B cell (primary cell): Measurements from ENCODE around the gene AMMECR1L. TPM values are rescaled to one million over a fixed set of nuclear protein-coding genes. Genes with fewer than 3 reads are reported as not detected.
A peak's percentile ranks its signal among the peaks of the same experiment; 100 is the strongest.

Source experiments
- ATAC-seq: fragments of 200-7000 bp; cut with Tn5 transposase; one replicate; pipeline ENCODE4 v1.10.0; 2021; ENCODE audit warnings: low read depth, mild to moderate bottlenecking, moderate number of reproducible peaks, moderate library complexity
- CTCF ChIA-PET: fragments of 350-600 bp; sonication (Branson Sonifier 250); formaldehyde crosslinking; loops from one replicate; lab custom pipeline; 2021; ENCODE audit warnings: antibody characterized with exemption, inconsistent platforms; lab: Charles Lee
- POLR2A ChIA-PET: fragments of 350-600 bp; sonication (Branson Sonifier 250); formaldehyde crosslinking; loops from one replicate; lab custom pipeline; 2021; ENCODE audit warnings: antibody characterized with exemption; lab: Charles Lee
- DNase-seq: peaks from one replicate; pipeline ENCODE4 v3.0.0; 2013
- H2AFZ ChIP-seq: 2 replicates; pipeline ENCODE4 v1.6.1; 2012; ENCODE audit warnings: mild to moderate bottlenecking, low read depth, low read length; ENCODE audit not compliant: insufficient read depth, poor library complexity, severe bottlenecking
- H3K27ac ChIP-seq, 2 donors: 1 replicate in 1 of 2; 2 replicates in 1 of 2; pipeline ENCODE4 v1.5.1; 2012 to 2013; ENCODE audit warnings: low read length in 2 of 2, mild to moderate bottlenecking in 2 of 2, moderate library complexity in 1 of 2
- H3K27me3 ChIP-seq, 4 experiments: fragments of 200-600 bp in 1 of 4; sonication (generic) in 1 of 4; replicated peaks in 1 of 4; 1 replicate in 2 of 4; 2 replicates in 2 of 4; pipeline versions ENCODE4 v1.6.1 to v1.7.0; 2013 to 2016; ENCODE audit warnings: low read length in 3 of 4, mild to moderate bottlenecking in 2 of 4, mixed read lengths in 1 of 4, moderate library complexity in 1 of 4; ENCODE audit not compliant: insufficient read depth in 4 of 4, control insufficient read depth in 3 of 4; ENCODE audit errors: control extremely low read depth in 1 of 4
- H3K36me3 ChIP-seq, 2 experiments: replicated peaks in 1 of 2; 1 replicate in 1 of 2; 2 replicates in 1 of 2; pipeline versions ENCODE4 v1.6.1 to v1.7.1; 2013; ENCODE audit warnings: low read length in 1 of 2; ENCODE audit not compliant: insufficient read depth in 2 of 2, control insufficient read depth in 1 of 2; ENCODE audit errors: control extremely low read depth in 1 of 2, extremely low read depth in 1 of 2
- H3K4me1 ChIP-seq, 2 donors: fragments of 200-600 bp in 1 of 2; sonication (generic) in 1 of 2; 1 replicate in 1 of 2; 2 replicates in 1 of 2; pipeline versions ENCODE4 v1.5.1 to v1.6.1; 2013 to 2017; ENCODE audit warnings: low read length in 2 of 2; ENCODE audit not compliant: control insufficient read depth in 2 of 2, insufficient read depth in 2 of 2
- H3K4me2 ChIP-seq: replicated peaks from 2 replicates; pipeline ENCODE3; 2012; ENCODE audit warnings: mild to moderate bottlenecking, low read depth, low read length; ENCODE audit not compliant: poor library complexity, severe bottlenecking
- H3K4me3 ChIP-seq, 5 experiments: fragments of 200-600 bp in 1 of 5; sonication (generic) in 1 of 5; 1 replicate in 3 of 5; 2 replicates in 2 of 5; pipeline versions ENCODE4 v1.5.1 to v1.7.0; 2011 to 2016; ENCODE audit warnings: low read length in 4 of 5, mild to moderate bottlenecking in 4 of 5, low read depth in 2 of 5, control low read depth in 1 of 5, moderate library complexity in 1 of 5; ENCODE audit not compliant: insufficient read depth in 1 of 5; ENCODE audit errors: control extremely low read depth in 1 of 5, extremely low read depth in 1 of 5
- H3K79me2 ChIP-seq: fragments of 200-600 bp; sonication (generic); one replicate; pipeline ENCODE4 v1.6.0; 2016; ENCODE audit warnings: low read length; ENCODE audit not compliant: control insufficient read depth, insufficient read depth
- H3K9ac ChIP-seq: fragments of 200-600 bp; sonication (generic); 2 replicates; pipeline ENCODE4 v1.6.1; 2017; ENCODE audit warnings: mild to moderate bottlenecking, low read length, moderate library complexity
- H3K9me3 ChIP-seq, 3 donors: one replicate each; pipeline versions ENCODE4 v1.6.1 to v1.7.1; 2013; ENCODE audit warnings: low read length in 2 of 3; ENCODE audit not compliant: control insufficient read depth in 2 of 3, insufficient read depth in 1 of 3; ENCODE audit errors: control extremely low read depth in 1 of 3
- H4K20me1 ChIP-seq: 2 replicates; pipeline ENCODE4 v1.6.0; 2012; ENCODE audit warnings: mild to moderate bottlenecking, low read length; ENCODE audit not compliant: insufficient read depth, control insufficient read depth, poor library complexity, severe bottlenecking
- H3K27ac Mint-ChIP-seq: one replicate; pipeline ENCODE4 v1.8.0; 2021; ENCODE audit warnings: mixed read lengths
- H3K27me3 Mint-ChIP-seq: one replicate; pipeline ENCODE4 v1.8.0; 2021; ENCODE audit warnings: mixed read lengths
- H3K4me1 Mint-ChIP-seq: one replicate; pipeline ENCODE4 v1.8.0; 2021; ENCODE audit warnings: mixed read lengths
- H3K4me3 Mint-ChIP-seq: one replicate; pipeline ENCODE4 v1.8.0; 2021; ENCODE audit warnings: mixed read lengths
- H3K9me3 Mint-ChIP-seq: one replicate; pipeline ENCODE4 v1.8.0; 2022; ENCODE audit warnings: mixed read lengths; ENCODE audit not compliant: insufficient read depth
- CTCF ChIP-seq: fragments of 200-600 bp; IDR thresholded peaks from one replicate; pipeline ENCODE4 v1.8.0; 2022; ENCODE audit warnings: antibody characterized with exemption, mild to moderate bottlenecking
- EZH2 ChIP-seq: IDR thresholded peaks from 2 replicates; pipeline ENCODE4 v1.6.1; 2012; ENCODE audit warnings: borderline replicate concordance, low read depth, mild to moderate bottlenecking, moderate library complexity, low read length; ENCODE audit not compliant: insufficient read depth, poor library complexity, severe bottlenecking
- WGBS: methylation state at CpG from one replicate; pipeline ENCODE4 v1.1.5; 2013; ENCODE audit warnings: missing lambda C conversion rate; ENCODE audit not compliant: insufficient coverage; 5-methylcytosine and 5-hydroxymethylcytosine counted together
- intact Hi-C: fragments of 100-400 bp; cut with micrococcal nuclease; formaldehyde crosslinking; loops from one replicate; pipeline ENCODE4 v1.10.0; 2022
- polyA plus RNA-seq: library from polyadenylated mRNA; depleted of rRNA; stranded (reverse); fragments of >200 nt; gene quantifications from 2 replicates; pipeline ENCODE4 v1.2.3, GENCODE V29; 2012
- total RNA-seq, 2 donors: library from RNA; stranded (reverse); fragments of 120-200 nt in 1 of 2; gene quantifications; 1 replicate in 1 of 2; 2 replicates in 1 of 2; pipeline versions ENCODE4 v1.2.3 to v1.2.4, GENCODE V29; 2013 to 2022

AMMECR1L gene
- total and polyA plus RNA-seq, 2 donors (not counting 1 experiment from before 2014, with no cell fraction given), result 8.3 to 15.2 TPM

DNA sequence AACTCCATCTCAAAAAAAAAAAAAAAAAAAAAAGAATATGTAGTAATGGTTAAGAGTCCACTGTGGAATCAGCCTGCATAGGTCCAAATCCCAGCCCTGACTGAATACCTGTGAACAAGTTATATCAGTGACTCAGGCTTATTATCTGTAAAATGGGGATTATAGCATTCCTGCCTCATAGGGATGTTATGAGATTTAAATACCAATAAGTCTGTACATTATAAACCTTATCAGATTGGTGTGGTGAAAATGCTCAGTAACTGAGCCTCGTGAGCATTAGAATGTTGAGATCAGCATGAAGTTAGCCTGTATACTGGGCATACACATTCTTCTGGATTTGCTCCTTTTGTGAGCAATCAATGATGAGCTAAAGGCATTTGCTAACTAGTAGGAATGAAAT lies 3.0 kb upstream of the AMMECR1L start:
- Mint-ChIP-seq H3K27me3 (no peaks in the 10 kb centered on the region), H3K4me1 (peaks cover 20% of the 10 kb centered on the region), H3K4me3 (no peak overlapping the region), H3K9me3 (no peaks in the 10 kb centered on the region), H3K27ac (no peak overlapping the region)
- Histone ChIP-seq H3K79me2 (peaks cover 24% of the 10 kb centered on the region), H3K36me3 (peaks cover 0 to 1% of the 10 kb centered on the region in 2 experiments), H3K9me3 (no peaks in the 10 kb centered on the region), H3K27ac (no peak overlapping the region), H4K20me1 (peaks cover 10% of the 10 kb centered on the region), H2AFZ (no peak overlapping the region), H3K4me3 (no peak overlapping the region), H3K4me1 (peaks cover 15 to 21% of the 10 kb centered on the region in 2 donors), H3K4me2 (no peak overlapping the region), H3K9ac (no peak overlapping the region), H3K27me3 (no peaks in the 10 kb centered on the region)
- WGBS, result no CpG with 5 or more reads among the region's 1 CpG
- ChIA-PET POLR2A (interaction anchor here (0.6 kb wide), 1 partner anchor 29 kb away, joined by 15 read pairs; no protein-coding TSS in a partner anchor), CTCF (interaction anchor here (0.6 kb wide), 1 partner anchor 188 kb away, joined by 4 read pairs; the partner anchor contains the start of gene SFT2D3)
- DNase-seq (no peak), ATAC-seq (no peak)
- intact Hi-C loops, result no loop called here
- TF ChIP-seq EZH2, result no peak
- no peak for TF ChIP-seq CTCF

- H3K27me3 ChIP-seq, result no peaks in the 10 kb centered on the region
- WGBS, result no CpG with 5 or more reads among the region's 1 CpG
- ChIA-PET CTCF (no interaction called here), POLR2A (no interaction called here)
- intact Hi-C loops, result loop anchor here (2.0 kb wide), 2 partner anchors 141 to 203 kb away; partner anchors contain the start of genes SAP130 and UGGT1
- no peak overlapping the region for H3K9ac ChIP-seq
- ATAC-seq (no peak), DNase-seq (no peak)
- peaks cover 33% of the 10 kb centered on the region for H3K79me2 ChIP-seq
- no peak overlapping the region for H3K4me3 ChIP-seq
- H3K4me1 Mint-ChIP-seq, result peaks cover 24% of the 10 kb centered on the region
- no peak overlapping the region for H2AFZ ChIP-seq
- peaks cover 12% of the 10 kb centered on the region for H4K20me1 ChIP-seq
- H3K36me3 ChIP-seq, result peaks cover 0 to 1% of the 10 kb centered on the region in 2 experiments
- H3K27ac Mint-ChIP-seq, result no peak overlapping the region
- peaks cover 15 to 21% of the 10 kb centered on the region in 2 donors for H3K4me1 ChIP-seq
- H3K4me2 ChIP-seq, result peak overlapping the region; percentile 33
- H3K9me3 ChIP-seq, result no peaks in the 10 kb centered on the region
- no peak overlapping the region for H3K4me3 Mint-ChIP-seq
- H3K27ac ChIP-seq, result no peak overlapping the region
- H3K27me3 Mint-ChIP-seq, result no peaks in the 10 kb centered on the region
- no peaks in the 10 kb centered on the region for H3K9me3 Mint-ChIP-seq
- no peak for TF ChIP-seq CTCF
These were observed 2.0 kb upstream of the AMMECR1L start for GRCh38 chr2:127887776-127888130.
